Neural cell (in vitro differentiated cells): ENCODE data around the gene MAFB. TPM values are rescaled to one million over a fixed set of nuclear protein-coding genes. Genes with fewer than 3 reads are reported as not detected.

Experiments used
- H2AFZ ChIP-seq: fragments of 200-600, 300-800 bp; sonication (generic), shearing (Covaris generic); 2 replicates; pipeline ENCODE4 v1.6.0; 2014; ENCODE audit warnings: low read depth, mild to moderate bottlenecking, antibody characterized with exemption, low read length, moderate library complexity
- H3F3A ChIP-seq: fragments of 200-600 bp; shearing (Covaris generic); 2 replicates; pipeline ENCODE4 v1.6.1; 2016; ENCODE audit warnings: mild to moderate bottlenecking, moderate library complexity, mixed read lengths, antibody characterized with exemption, low read length; ENCODE audit not compliant: insufficient read depth, poor library complexity, severe bottlenecking
- H3K27ac ChIP-seq: fragments of 200-600, 300-800 bp; sonication (generic), shearing (Covaris generic); 2 replicates; pipeline ENCODE4 v1.5.1; 2014; ENCODE audit warnings: mild to moderate bottlenecking, low read length, moderate library complexity
- H3K27me3 ChIP-seq: fragments of 300-800, 200-600 bp; sonication (generic), shearing (Covaris generic); 2 replicates; pipeline ENCODE4 v1.6.0; 2014; ENCODE audit warnings: mild to moderate bottlenecking, low read depth, low read length, moderate library complexity; ENCODE audit not compliant: insufficient read depth
- H3K36me3 ChIP-seq: fragments of 300-800, 200-600 bp; sonication (generic), shearing (Covaris generic); 2 replicates; pipeline ENCODE4 v1.5.1; 2014; ENCODE audit warnings: mild to moderate bottlenecking, antibody characterized with exemption, low read length, moderate library complexity; ENCODE audit not compliant: insufficient read depth
- H3K4me2 ChIP-seq: fragments of 300-800, 200-600 bp; sonication (generic), shearing (Covaris generic); 2 replicates; pipeline ENCODE4 v1.6.0; 2014; ENCODE audit warnings: mild to moderate bottlenecking, low read length
- H3K4me3 ChIP-seq: fragments of 300-800, 200-600 bp; sonication (generic), shearing (Covaris generic); 2 replicates; pipeline ENCODE4 v1.5.1; 2014; ENCODE audit warnings: mild to moderate bottlenecking, low read length, moderate library complexity
- H3K79me2 ChIP-seq: fragments of 200-600 bp; shearing (Covaris generic); replicated peaks from 2 replicates; pipeline ENCODE4 v1.6.0; 2014; ENCODE audit warnings: mild to moderate bottlenecking, low read length, moderate library complexity; ENCODE audit not compliant: insufficient read depth
- H3K9ac ChIP-seq: fragments of 300-800, 200-600 bp; sonication (generic), shearing (Covaris generic); 2 replicates; pipeline ENCODE4 v1.6.1; 2016; ENCODE audit warnings: mild to moderate bottlenecking, low read length, mixed read lengths
- H3K9me2 ChIP-seq: fragments of 200-600 bp; shearing (Covaris generic); 2 replicates; pipeline ENCODE4 v1.6.1; 2016; ENCODE audit warnings: mild to moderate bottlenecking, low read length, mixed read lengths; ENCODE audit not compliant: insufficient read depth
- H3K9me3 ChIP-seq: fragments of 200-600, 300-800 bp; sonication (generic), shearing (Covaris generic); 2 replicates; pipeline ENCODE4 v1.6.1; 2016; ENCODE audit warnings: mild to moderate bottlenecking, mixed run types, low read length, moderate library complexity, mixed read lengths
- H4K20me1 ChIP-seq: fragments of 200-600 bp; shearing (Covaris generic); 2 replicates; pipeline ENCODE4 v1.6.1; 2016; ENCODE audit warnings: mild to moderate bottlenecking, mixed run types; ENCODE audit not compliant: insufficient read depth
- EP300 ChIP-seq: fragments of 450-650 bp; conservative IDR thresholded peaks from 2 replicates; pipeline ENCODE4 v1.6.1; 2014; ENCODE audit warnings: antibody characterized with exemption, mild to moderate bottlenecking, moderate library complexity; ENCODE audit not compliant: poor library complexity, severe bottlenecking
- EZH2 ChIP-seq: fragments of 200-600, 300-800 bp; shearing (Covaris generic), sonication (generic); IDR thresholded peaks from 2 replicates; pipeline ENCODE4 v1.6.1; 2014; ENCODE audit warnings: antibody characterized with exemption, low read length, borderline replicate concordance, mild to moderate bottlenecking; ENCODE audit not compliant: insufficient read depth, poor library complexity, severe bottlenecking
- MXI1 ChIP-seq: fragments of 450-650 bp; conservative IDR thresholded peaks from 2 replicates; pipeline ENCODE4 v1.6.1; 2014; ENCODE audit warnings: antibody characterized with exemption, mild to moderate bottlenecking; ENCODE audit not compliant: poor library complexity, severe bottlenecking
- POLR2AphosphoS5 ChIP-seq: IDR thresholded peaks from 2 replicates; pipeline ENCODE4 v1.6.1; 2012
- RAD21 ChIP-seq: fragments of 450-650 bp; conservative IDR thresholded peaks from 2 replicates; pipeline ENCODE4 v1.6.1; 2014; ENCODE audit warnings: antibody characterized with exemption, mild to moderate bottlenecking, moderate library complexity
- SMC3 ChIP-seq: fragments of 450-650 bp; conservative IDR thresholded peaks from 2 replicates; pipeline ENCODE4 v1.6.1; 2014; ENCODE audit warnings: antibody characterized with exemption, mild to moderate bottlenecking, moderate library complexity; ENCODE audit not compliant: poor library complexity
- TAF1 ChIP-seq: IDR thresholded peaks from 2 replicates; pipeline ENCODE4 v1.6.1; 2012; ENCODE audit warnings: low read depth
- polyA plus RNA-seq: library from polyadenylated mRNA; depleted of rRNA; stranded (reverse); fragments of >200 nt; gene quantifications from 2 replicates; pipeline ENCODE4 v1.2.3, GENCODE V29; 2014
- TF ChIP-seq, protein P1 (sequence below): IDR thresholded peaks from 2 replicates; pipeline ENCODE4 v1.6.1; 2012; ENCODE audit warnings: borderline replicate concordance
- TF ChIP-seq, protein P2 (sequence below): fragments of 450-650 bp; IDR thresholded peaks from 2 replicates; pipeline ENCODE4 v1.5.1; 2014; ENCODE audit warnings: antibody characterized with exemption, mild to moderate bottlenecking, moderate library complexity; ENCODE audit not compliant: poor library complexity, severe bottlenecking

MAFB gene
- polyA plus RNA-seq, 1 donor from 2014 or later = 5.6 TPM

DNA sequence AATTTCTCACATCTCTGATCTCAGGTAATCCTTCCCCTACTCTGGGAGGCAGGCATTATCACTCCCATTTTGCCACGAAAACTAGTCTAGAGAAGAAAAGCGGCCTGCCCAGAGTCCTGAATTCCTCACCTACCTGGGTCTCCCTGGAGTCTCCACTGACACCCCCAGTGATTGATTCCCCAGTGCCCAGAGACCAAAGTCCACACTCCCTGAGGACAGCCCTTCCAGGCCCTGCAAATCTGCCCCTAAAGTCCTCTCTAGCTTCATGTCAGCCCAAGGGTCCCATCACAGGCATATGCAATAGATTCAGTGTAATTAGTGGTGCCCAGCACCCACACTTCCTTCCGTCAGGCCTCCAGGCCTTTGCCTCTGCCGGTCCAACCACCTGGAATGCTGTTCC is 47.2 kb downstream of the MAFB start:
- H3K27ac ChIP-seq = no peak overlapping the region
- H3K4me2 ChIP-seq = no peak overlapping the region
- H4K20me1 ChIP-seq = no peaks in the 10 kb centered on the region
- H3K9me3 ChIP-seq = no peaks in the 10 kb centered on the region
- H3K9me2 ChIP-seq = no peaks in the 10 kb centered on the region
- H3K79me2 ChIP-seq = no peaks in the 10 kb centered on the region
- no peaks in the 10 kb centered on the region for H3K36me3 ChIP-seq
- H3K27me3 ChIP-seq = no peaks in the 10 kb centered on the region
- no peak overlapping the region for H3K4me3 ChIP-seq
- H3K9ac ChIP-seq = no peak overlapping the region
- TF ChIP-seq MXI1 = no peak
- no peak overlapping the region for H2AFZ ChIP-seq
- no peaks in the 10 kb centered on the region for H3F3A ChIP-seq

DNA sequence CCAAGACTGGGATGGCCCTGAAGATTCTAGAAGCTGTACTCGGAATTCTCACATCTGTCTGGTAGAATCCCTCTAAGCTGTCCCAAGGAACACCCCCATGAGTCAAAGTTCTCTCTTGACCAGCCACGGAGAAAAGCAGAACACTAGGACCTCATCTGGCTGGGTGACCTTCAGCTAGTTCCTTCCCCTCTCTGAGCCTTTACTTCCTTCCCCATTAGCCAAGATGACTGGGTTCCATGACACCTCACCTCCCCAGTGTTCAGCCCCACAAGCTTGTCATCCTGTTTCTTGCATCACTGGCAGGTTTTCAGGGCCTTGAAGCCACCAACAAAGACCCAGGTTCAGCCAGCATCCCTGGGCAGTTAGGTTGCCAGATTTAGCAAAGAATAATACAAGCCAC is 47.8 kb downstream of the MAFB start:
- H2AFZ ChIP-seq = no peak overlapping the region
- H3K9ac ChIP-seq = no peak overlapping the region
- no peaks in the 10 kb centered on the region for H3K9me3 ChIP-seq
- no peaks in the 10 kb centered on the region for H3F3A ChIP-seq
- H3K9me2 ChIP-seq = no peaks in the 10 kb centered on the region
- H3K4me2 ChIP-seq = no peak overlapping the region
- no peaks in the 10 kb centered on the region for H3K79me2 ChIP-seq
- no peaks in the 10 kb centered on the region for H3K36me3 ChIP-seq
- no peak for TF ChIP-seq EP300
- no peak for TF ChIP-seq TAF1
- TF ChIP-seq, protein P1, sequence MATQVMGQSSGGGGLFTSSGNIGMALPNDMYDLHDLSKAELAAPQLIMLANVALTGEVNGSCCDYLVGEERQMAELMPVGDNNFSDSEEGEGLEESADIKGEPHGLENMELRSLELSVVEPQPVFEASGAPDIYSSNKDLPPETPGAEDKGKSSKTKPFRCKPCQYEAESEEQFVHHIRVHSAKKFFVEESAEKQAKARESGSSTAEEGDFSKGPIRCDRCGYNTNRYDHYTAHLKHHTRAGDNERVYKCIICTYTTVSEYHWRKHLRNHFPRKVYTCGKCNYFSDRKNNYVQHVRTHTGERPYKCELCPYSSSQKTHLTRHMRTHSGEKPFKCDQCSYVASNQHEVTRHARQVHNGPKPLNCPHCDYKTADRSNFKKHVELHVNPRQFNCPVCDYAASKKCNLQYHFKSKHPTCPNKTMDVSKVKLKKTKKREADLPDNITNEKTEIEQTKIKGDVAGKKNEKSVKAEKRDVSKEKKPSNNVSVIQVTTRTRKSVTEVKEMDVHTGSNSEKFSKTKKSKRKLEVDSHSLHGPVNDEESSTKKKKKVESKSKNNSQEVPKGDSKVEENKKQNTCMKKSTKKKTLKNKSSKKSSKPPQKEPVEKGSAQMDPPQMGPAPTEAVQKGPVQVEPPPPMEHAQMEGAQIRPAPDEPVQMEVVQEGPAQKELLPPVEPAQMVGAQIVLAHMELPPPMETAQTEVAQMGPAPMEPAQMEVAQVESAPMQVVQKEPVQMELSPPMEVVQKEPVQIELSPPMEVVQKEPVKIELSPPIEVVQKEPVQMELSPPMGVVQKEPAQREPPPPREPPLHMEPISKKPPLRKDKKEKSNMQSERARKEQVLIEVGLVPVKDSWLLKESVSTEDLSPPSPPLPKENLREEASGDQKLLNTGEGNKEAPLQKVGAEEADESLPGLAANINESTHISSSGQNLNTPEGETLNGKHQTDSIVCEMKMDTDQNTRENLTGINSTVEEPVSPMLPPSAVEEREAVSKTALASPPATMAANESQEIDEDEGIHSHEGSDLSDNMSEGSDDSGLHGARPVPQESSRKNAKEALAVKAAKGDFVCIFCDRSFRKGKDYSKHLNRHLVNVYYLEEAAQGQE = no peak
- TF ChIP-seq SMC3 = no peak
- no peak for TF ChIP-seq MXI1
- TF ChIP-seq, protein P2, sequence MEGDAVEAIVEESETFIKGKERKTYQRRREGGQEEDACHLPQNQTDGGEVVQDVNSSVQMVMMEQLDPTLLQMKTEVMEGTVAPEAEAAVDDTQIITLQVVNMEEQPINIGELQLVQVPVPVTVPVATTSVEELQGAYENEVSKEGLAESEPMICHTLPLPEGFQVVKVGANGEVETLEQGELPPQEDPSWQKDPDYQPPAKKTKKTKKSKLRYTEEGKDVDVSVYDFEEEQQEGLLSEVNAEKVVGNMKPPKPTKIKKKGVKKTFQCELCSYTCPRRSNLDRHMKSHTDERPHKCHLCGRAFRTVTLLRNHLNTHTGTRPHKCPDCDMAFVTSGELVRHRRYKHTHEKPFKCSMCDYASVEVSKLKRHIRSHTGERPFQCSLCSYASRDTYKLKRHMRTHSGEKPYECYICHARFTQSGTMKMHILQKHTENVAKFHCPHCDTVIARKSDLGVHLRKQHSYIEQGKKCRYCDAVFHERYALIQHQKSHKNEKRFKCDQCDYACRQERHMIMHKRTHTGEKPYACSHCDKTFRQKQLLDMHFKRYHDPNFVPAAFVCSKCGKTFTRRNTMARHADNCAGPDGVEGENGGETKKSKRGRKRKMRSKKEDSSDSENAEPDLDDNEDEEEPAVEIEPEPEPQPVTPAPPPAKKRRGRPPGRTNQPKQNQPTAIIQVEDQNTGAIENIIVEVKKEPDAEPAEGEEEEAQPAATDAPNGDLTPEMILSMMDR = no peak
- TF ChIP-seq POLR2AphosphoS5 = no peak
- no peak for TF ChIP-seq RAD21
- no peak for TF ChIP-seq EZH2
- H4K20me1 ChIP-seq = no peaks in the 10 kb centered on the region
- H3K27ac ChIP-seq = no peak overlapping the region
- no peak overlapping the region for H3K4me3 ChIP-seq
- H3K27me3 ChIP-seq = no peaks in the 10 kb centered on the region

DNA sequence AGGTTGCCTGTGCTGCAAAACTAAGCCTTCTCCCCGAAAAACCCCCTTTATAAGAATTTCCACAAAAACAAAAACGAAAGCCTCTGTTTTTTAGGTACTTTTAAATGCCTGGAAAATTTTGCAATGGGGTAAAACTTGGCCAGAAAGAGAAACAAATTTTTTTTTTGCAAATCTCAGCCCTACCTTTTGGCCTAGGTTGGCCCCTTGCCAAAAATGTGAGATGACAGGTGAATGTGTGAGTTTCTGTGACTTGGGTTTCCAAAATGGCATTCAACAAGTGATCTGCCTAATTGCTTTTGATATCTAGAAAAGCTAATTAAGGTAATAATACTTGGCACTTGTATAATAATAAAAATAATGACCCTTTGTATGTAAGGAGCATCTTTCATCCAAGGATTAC is 48.4 kb downstream of the MAFB start:
- no peak overlapping the region for H2AFZ ChIP-seq
- H3K4me3 ChIP-seq = no peak overlapping the region
- no peaks in the 10 kb centered on the region for H4K20me1 ChIP-seq
- H3F3A ChIP-seq = no peaks in the 10 kb centered on the region
- no peaks in the 10 kb centered on the region for H3K9me2 ChIP-seq
- H3K9me3 ChIP-seq = no peaks in the 10 kb centered on the region
- no peaks in the 10 kb centered on the region for H3K27me3 ChIP-seq
- H3K27ac ChIP-seq = no peak overlapping the region
- no peaks in the 10 kb centered on the region for H3K36me3 ChIP-seq
- no peak overlapping the region for H3K9ac ChIP-seq
- H3K79me2 ChIP-seq = no peaks in the 10 kb centered on the region
- H3K4me2 ChIP-seq = no peak overlapping the region
- TF ChIP-seq RAD21 = no peak
